ENCODE data around the gene KLHL6.

Gene KLHL6

GRCh38 chr3:183587336-183587735 lies 31.8 kb upstream of the KLHL6 start:
- TF ChIP-seq EZH2phosphoT487 (conservative IDR thresholded peaks at IDR 0.05; ENCODE audit: low read length) = no peak
- TF ChIP-seq CTCF (IDR thresholded peaks at IDR 0.05; ENCODE audit: insufficient read depth, low read length, poor library complexity, severe bottlenecking) = no peak

GRCh38 chr3:183586477-183586876 lies 31.0 kb upstream of the KLHL6 start:
- no peaks in the 10 kb centered on the region for H3K9me3 ChIP-seq (ENCODE audit: insufficient read depth, low read length)
- H3K36me3 ChIP-seq (ENCODE audit: low read length) = no peaks in the 10 kb centered on the region
- H3K9ac ChIP-seq (ENCODE audit: low read length) = no peak overlapping the region
- no peak overlapping the region for H3K4me3 ChIP-seq (ENCODE audit: insufficient read depth, low read length, poor library complexity, severe bottlenecking)
- H3F3A ChIP-seq (ENCODE audit: insufficient read depth) = no peaks in the 10 kb centered on the region
- no peaks in the 10 kb centered on the region for H3K9me2 ChIP-seq (replicated peaks; ENCODE audit: insufficient read depth, low read length)
- H3K27ac ChIP-seq (ENCODE audit: low read depth, low read length) = no peak overlapping the region
- H3K4me2 ChIP-seq (ENCODE audit: low read depth, low read length, poor library complexity, severe bottlenecking) = no peak overlapping the region
- H3K79me2 ChIP-seq (ENCODE audit: insufficient read depth, low read length) = no peaks in the 10 kb centered on the region
- no peak overlapping the region for H2AFZ ChIP-seq (ENCODE audit: low read depth, low read length, severe bottlenecking)
- TF ChIP-seq CTCF (IDR thresholded peaks at IDR 0.05; ENCODE audit: insufficient read depth, low read length, poor library complexity, severe bottlenecking) = no peak
- TF ChIP-seq EZH2phosphoT487 (conservative IDR thresholded peaks at IDR 0.05; ENCODE audit: low read length) = no peak
- no peaks in the 10 kb centered on the region for H3K27me3 ChIP-seq (ENCODE audit: low read length)
- no peaks in the 10 kb centered on the region for H4K20me1 ChIP-seq (ENCODE audit: low read depth, low read length)

More at GRCh38 chr3:183587336-183587735, 31.8 kb upstream of the KLHL6 start:
- Histone ChIP-seq H4K20me1 (ENCODE audit: low read depth, low read length) (no peaks in the 10 kb centered on the region), H3K27ac (ENCODE audit: low read depth, low read length) (no peak overlapping the region), H3K4me2 (ENCODE audit: low read depth, low read length, poor library complexity, severe bottlenecking) (no peak overlapping the region), H2AFZ (ENCODE audit: low read depth, low read length, severe bottlenecking) (no peak overlapping the region), H3K36me3 (ENCODE audit: low read length) (no peaks in the 10 kb centered on the region), H3K79me2 (ENCODE audit: insufficient read depth, low read length) (no peaks in the 10 kb centered on the region), H3K9me3 (ENCODE audit: insufficient read depth, low read length) (no peaks in the 10 kb centered on the region), H3K4me3 (ENCODE audit: insufficient read depth, low read length, poor library complexity, severe bottlenecking) (no peak overlapping the region), H3K9ac (ENCODE audit: low read length) (no peak overlapping the region), H3F3A (ENCODE audit: insufficient read depth) (no peaks in the 10 kb centered on the region), H3K9me2 (replicated peaks; ENCODE audit: insufficient read depth, low read length) (no peaks in the 10 kb centered on the region), H3K27me3 (ENCODE audit: low read length) (no peaks in the 10 kb centered on the region)

- no peaks in the 10 kb centered on the region for H3K79me2 ChIP-seq (ENCODE audit: insufficient read depth, low read length)
- H3K36me3 ChIP-seq (ENCODE audit: low read length) = no peaks in the 10 kb centered on the region
- no peak overlapping the region for H3K4me3 ChIP-seq (ENCODE audit: insufficient read depth, low read length, poor library complexity, severe bottlenecking)
- no peak overlapping the region for H3K4me2 ChIP-seq (ENCODE audit: low read depth, low read length, poor library complexity, severe bottlenecking)
- no peak overlapping the region for H3K9ac ChIP-seq (ENCODE audit: low read length)
- H3K9me2 ChIP-seq (replicated peaks; ENCODE audit: insufficient read depth, low read length) = no peaks in the 10 kb centered on the region
- TF ChIP-seq EZH2phosphoT487 (conservative IDR thresholded peaks at IDR 0.05; ENCODE audit: low read length) (no peak), CTCF (IDR thresholded peaks at IDR 0.05; ENCODE audit: insufficient read depth, low read length, poor library complexity, severe bottlenecking) (no peak)
- H3K27ac ChIP-seq (ENCODE audit: low read depth, low read length) = no peak overlapping the region
- no peaks in the 10 kb centered on the region for H4K20me1 ChIP-seq (ENCODE audit: low read depth, low read length)
- no peaks in the 10 kb centered on the region for H3K9me3 ChIP-seq (ENCODE audit: insufficient read depth, low read length)
- no peak overlapping the region for H2AFZ ChIP-seq (ENCODE audit: low read depth, low read length, severe bottlenecking)
- no peaks in the 10 kb centered on the region for H3K27me3 ChIP-seq (ENCODE audit: low read length)
- no peaks in the 10 kb centered on the region for H3F3A ChIP-seq (ENCODE audit: insufficient read depth)
Observed at GRCh38 chr3:183584914-183585280, 29.4 kb upstream of the KLHL6 start.

All from SU-DHL-6 (cell line).